Mucosa of descending colon (tissue), 3 donors: ENCODE measurements around the gene RNF103. TPM values are rescaled to one million over a fixed set of nuclear protein-coding genes. Genes with fewer than 3 reads are reported as not detected.
"Not testable (repeated sequence)": the region's sequence is repeated elsewhere in the genome, so short reads cannot be mapped to it uniquely, and the experiment has no call there.

Source experiments
- ATAC-seq: fragments of 200-7000 bp; cut with Tn5 transposase; one replicate; pipeline ENCODE4 v1.9.1; 2020; ENCODE audit warnings: mild to moderate bottlenecking, moderate library complexity
- DNase-seq, 3 donors: peaks; one replicate each; pipeline ENCODE4 v3.0.0-alpha.2; 2020
- H3K36me3 ChIP-seq: fragments of 200-600 bp; one replicate; pipeline ENCODE4 v1.8.0; 2021; ENCODE audit warnings: low read depth, mild to moderate bottlenecking
- H3K4me1 ChIP-seq: fragments of 200-600 bp; one replicate; pipeline ENCODE4 v1.8.0; 2021; ENCODE audit warnings: low read depth, mild to moderate bottlenecking
- H3K4me3 ChIP-seq: fragments of 200-600 bp; one replicate; pipeline ENCODE4 v1.8.0; 2021; ENCODE audit warnings: mild to moderate bottlenecking
- H3K9me3 ChIP-seq: fragments of 200-600 bp; one replicate; pipeline ENCODE4 v1.8.0; 2021; ENCODE audit warnings: mild to moderate bottlenecking
- intact Hi-C, 2 donors: fragments of 100-400 bp; cut with DNase I in 1 of 2; cut with micrococcal nuclease in 1 of 2; formaldehyde crosslinking; loops; one replicate each; pipeline versions ENCODE4 v1.11.0 to v1.11.1; 2022; cut with DNase I, micrococcal nuclease
- total RNA-seq, 3 donors: library from RNA; stranded (reverse); fragmentation: NEBNext Ultra II Directional in 2 of 3; extraction: Animal tissue kit (Norgen Biotek cat#: 25700) in 2 of 3; gene quantifications; one replicate each; pipeline versions ENCODE4 v1.2.1 to v1.2.4, GENCODE V29; 2021 to 2023
- TF ChIP-seq, protein P1 (sequence below): fragments of 200-600 bp; IDR thresholded peaks from one replicate; pipeline ENCODE4 v1.8.0; 2022; ENCODE audit warnings: antibody characterized with exemption, mild to moderate bottlenecking
- donor health status: DM: no; HTN: no; CAD: no; lungs with moderate emphysema.
- donor health status: DM: no; HTN: no; CAD: no.
- donor health status: DM: no; HTN: yes; CAD: no.

Gene RNF103
- total RNA-seq, 3 donors from 2014 or later = 61.7 to 73.2 (median 69.7) TPM

DNA sequence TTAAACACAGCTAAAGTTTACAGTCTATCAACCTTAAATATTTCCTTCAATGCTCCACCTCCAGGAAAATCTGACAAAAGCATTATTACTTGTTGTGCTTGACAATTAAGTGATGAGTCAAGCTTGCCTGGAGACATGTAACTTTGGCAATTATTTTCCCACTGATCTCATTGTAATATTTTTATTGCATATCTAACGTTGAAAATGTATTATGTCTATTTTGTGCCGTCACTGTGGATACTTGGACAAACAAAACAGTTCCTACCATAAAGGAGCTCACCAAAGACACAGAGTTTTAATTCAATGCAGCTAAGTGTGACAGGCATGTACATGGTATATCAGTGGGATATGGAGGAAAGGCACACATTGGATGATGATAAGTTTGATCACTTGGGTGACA lies 24.7 kb downstream of the RNF103 start:
- Histone ChIP-seq H3K36me3 (no peaks in the 10 kb centered on the region), H3K4me3 (no peak overlapping the region), H3K4me1 (no peaks in the 10 kb centered on the region), H3K9me3 (no peaks in the 10 kb centered on the region)
- TF ChIP-seq, protein P1, sequence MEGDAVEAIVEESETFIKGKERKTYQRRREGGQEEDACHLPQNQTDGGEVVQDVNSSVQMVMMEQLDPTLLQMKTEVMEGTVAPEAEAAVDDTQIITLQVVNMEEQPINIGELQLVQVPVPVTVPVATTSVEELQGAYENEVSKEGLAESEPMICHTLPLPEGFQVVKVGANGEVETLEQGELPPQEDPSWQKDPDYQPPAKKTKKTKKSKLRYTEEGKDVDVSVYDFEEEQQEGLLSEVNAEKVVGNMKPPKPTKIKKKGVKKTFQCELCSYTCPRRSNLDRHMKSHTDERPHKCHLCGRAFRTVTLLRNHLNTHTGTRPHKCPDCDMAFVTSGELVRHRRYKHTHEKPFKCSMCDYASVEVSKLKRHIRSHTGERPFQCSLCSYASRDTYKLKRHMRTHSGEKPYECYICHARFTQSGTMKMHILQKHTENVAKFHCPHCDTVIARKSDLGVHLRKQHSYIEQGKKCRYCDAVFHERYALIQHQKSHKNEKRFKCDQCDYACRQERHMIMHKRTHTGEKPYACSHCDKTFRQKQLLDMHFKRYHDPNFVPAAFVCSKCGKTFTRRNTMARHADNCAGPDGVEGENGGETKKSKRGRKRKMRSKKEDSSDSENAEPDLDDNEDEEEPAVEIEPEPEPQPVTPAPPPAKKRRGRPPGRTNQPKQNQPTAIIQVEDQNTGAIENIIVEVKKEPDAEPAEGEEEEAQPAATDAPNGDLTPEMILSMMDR = no peak
- intact Hi-C loops = no loop called here
- ATAC-seq = no peak
- no peak for DNase-seq

DNA sequence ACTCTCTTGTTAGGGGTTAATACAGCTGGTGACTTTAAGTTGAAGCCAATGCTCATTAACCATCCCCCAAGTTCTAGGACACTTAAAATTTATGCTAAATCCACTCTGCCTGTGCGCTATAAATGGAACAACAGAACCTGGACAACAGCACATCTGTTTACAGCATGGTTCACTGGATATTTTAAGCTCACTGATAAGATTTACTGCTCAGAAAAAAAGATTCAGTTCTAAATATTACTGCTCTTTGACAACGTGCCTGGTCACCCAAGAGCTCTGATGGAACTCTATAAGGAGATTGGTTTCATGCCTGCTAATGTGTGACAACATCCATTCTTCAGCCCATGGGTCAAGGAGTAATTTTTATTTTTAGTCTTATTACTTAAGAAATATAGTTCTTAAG lies 27.5 kb downstream of the RNF103 start:
- Histone ChIP-seq H3K9me3 (no peaks in the 10 kb centered on the region), H3K4me1 (no peaks in the 10 kb centered on the region), H3K4me3 (no peak overlapping the region), H3K36me3 (no peaks in the 10 kb centered on the region)
- intact Hi-C loops = no loop called here
- no peak for DNase-seq
- TF ChIP-seq, protein P1 = no peak
- ATAC-seq = no peak

GRCh38 chr2:86593266-86593665 lies 30.4 kb downstream of the RNF103 start:
- DNase-seq (no peak), ATAC-seq (no peak)
- Histone ChIP-seq H3K9me3 (no peaks in the 10 kb centered on the region), H3K4me3 (no peak overlapping the region), H3K4me1 (no peaks in the 10 kb centered on the region), H3K36me3 (no peaks in the 10 kb centered on the region)
- intact Hi-C loops = no loop called here
- TF ChIP-seq, protein P1 = no peak

DNA sequence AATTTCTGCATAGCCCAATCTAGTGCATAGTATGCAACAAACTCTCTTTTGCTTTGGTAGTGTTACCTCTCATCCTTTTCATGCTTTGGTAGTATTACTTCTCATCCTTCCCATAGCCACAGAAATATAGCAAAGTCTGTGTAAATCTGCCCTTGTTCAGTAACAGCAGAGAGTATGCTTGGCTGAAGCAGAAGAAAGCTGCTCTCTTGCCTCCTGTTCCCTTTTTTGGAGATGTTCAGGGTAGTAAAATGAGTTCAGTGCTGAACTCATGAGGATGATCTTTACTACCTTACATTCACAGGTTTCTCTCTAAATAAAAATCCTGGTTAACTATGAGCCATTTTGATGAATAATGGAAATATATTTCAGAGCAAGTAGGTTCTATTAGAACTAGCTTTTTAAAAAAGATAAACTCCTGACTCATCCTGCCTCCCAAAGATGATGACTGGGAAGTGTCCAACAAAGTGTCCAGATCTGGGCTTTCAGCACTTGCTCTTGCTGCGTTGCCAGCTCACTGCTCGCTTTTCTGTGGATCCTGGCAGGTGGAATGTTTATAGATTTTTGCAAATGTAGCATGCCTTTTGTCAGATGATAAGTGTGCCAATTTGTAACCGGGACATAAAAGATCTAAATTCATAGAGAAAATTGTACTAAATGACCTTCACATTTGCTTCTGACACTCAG lies 31.0 kb downstream of the RNF103 start:
- no peak for DNase-seq
- intact Hi-C loops = no loop called here
- no peaks in the 10 kb centered on the region for H3K4me1 ChIP-seq
- TF ChIP-seq, protein P1 = no peak
- no peak for ATAC-seq
- no peaks in the 10 kb centered on the region for H3K36me3 ChIP-seq
- H3K9me3 ChIP-seq = no peaks in the 10 kb centered on the region
- no peak overlapping the region for H3K4me3 ChIP-seq

- H3K4me1 ChIP-seq, intact Hi-C loops, H3K9me3 ChIP-seq, H3K36me3 ChIP-seq, H3K4me3 ChIP-seq, ATAC-seq, DNase-seq: not testable (repeated sequence)
Observed at GRCh38 chr2:86589701-86590100, 34.0 kb downstream of the RNF103 start.

DNA sequence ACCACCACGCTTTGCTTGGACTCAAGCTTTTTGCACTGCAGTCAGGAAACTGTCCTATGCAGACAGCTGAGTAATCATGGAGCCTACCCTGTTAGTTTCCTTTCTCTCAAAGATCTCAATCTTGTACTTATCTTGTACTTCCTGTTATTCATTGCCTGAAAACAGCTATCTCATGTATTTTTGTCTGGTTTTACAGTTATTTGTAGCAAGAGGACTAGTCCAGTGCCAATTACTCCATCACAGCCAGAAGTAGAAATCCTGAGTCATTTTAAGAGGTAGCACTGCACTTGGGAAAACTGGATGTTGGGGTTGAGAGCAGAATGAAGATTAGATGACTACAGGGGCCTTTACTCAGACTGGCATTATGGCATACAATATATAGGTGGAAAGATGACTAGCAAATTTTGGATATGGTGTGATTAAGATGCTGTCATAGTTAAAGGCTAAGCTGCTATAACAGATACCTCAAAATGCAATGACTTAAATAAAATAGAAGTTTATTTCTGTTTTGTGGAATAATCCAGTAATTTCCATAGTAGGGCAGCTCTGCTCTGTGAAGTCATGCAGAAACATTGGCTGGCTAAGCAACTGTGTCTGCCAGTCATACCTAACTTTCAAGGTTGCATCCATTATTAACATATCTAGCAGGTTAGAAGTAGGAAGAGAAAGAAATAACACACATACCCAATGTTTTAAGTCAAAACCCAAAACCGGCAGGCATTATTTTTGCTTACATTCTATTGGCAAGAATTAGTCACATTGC lies 39.3 kb downstream of the RNF103 start:
- TF ChIP-seq, protein P1 = no peak

More for the DNA sequence above, 39.3 kb downstream of the RNF103 start:
- no peak for DNase-seq
- Histone ChIP-seq H3K4me1 (no peaks in the 10 kb centered on the region), H3K4me3 (no peak overlapping the region), H3K36me3 (no peaks in the 10 kb centered on the region), H3K9me3 (no peaks in the 10 kb centered on the region)
- intact Hi-C loops = no loop called here
- peak; percentile 54 for ATAC-seq
